ENCODE results near the gene PYDC2. TPM values are rescaled to one million over a fixed set of nuclear protein-coding genes. Genes with fewer than 3 reads are reported as not detected.
"Not testable (repeated sequence)": the region's sequence is repeated elsewhere in the genome, so short reads cannot be mapped to it uniquely, and the experiment has no call there.

Gene PYDC2
- total RNA-seq, 1 donor from 2014 or later: not detected

DNA sequence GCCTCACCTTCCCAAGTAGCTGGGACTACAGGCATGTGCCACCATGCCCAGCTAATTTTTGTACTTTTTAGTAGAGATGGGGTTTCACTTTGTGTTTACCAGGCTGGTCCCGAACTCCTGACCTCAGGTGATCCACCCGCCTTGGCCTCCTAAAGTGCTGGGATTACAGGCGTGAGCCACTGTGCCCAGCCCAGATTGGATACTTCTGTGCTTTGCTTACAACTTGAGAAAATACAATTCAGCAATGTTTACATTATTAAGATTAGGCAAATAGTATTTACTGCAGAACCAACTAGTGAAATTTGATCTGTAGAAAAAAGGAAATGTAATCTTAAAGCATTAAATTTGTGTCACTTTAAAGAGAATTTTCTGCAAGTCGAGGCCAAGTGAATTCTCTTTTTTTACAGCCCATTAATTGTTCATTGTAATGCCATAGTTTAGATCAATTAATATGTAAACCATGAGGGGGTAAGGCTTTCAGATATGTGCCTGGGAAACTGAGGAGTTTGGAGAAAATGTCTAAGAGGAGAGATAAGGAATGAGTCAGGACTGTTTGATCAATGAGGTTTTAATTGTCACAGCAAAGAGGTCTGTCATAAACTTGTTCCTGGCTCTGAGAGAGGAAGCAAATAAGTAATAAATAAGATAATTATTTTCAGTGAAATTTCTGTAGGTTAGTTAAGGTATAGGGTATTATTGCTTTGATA lies 15.3 kb downstream of the PYDC2 start:
- Mint-ChIP-seq H3K27me3 (ENCODE audit: low read depth) (no peaks in the 10 kb centered on the region), H3K9me3 (no peaks in the 10 kb centered on the region), H3K4me1 (peaks cover 5% of the 10 kb centered on the region), H3K27ac (no peak overlapping the region), H3K36me3 (no peaks in the 10 kb centered on the region), H3K4me3 (no peak overlapping the region)
- no peak for DNase-seq (ENCODE audit: low spot score in 2 of 2, unreplicated experiment in 2 of 2)
- TF ChIP-seq, protein P1, sequence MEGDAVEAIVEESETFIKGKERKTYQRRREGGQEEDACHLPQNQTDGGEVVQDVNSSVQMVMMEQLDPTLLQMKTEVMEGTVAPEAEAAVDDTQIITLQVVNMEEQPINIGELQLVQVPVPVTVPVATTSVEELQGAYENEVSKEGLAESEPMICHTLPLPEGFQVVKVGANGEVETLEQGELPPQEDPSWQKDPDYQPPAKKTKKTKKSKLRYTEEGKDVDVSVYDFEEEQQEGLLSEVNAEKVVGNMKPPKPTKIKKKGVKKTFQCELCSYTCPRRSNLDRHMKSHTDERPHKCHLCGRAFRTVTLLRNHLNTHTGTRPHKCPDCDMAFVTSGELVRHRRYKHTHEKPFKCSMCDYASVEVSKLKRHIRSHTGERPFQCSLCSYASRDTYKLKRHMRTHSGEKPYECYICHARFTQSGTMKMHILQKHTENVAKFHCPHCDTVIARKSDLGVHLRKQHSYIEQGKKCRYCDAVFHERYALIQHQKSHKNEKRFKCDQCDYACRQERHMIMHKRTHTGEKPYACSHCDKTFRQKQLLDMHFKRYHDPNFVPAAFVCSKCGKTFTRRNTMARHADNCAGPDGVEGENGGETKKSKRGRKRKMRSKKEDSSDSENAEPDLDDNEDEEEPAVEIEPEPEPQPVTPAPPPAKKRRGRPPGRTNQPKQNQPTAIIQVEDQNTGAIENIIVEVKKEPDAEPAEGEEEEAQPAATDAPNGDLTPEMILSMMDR (IDR thresholded peaks at IDR 0.05; ENCODE audit: unreplicated experiment): no peak

DNA sequence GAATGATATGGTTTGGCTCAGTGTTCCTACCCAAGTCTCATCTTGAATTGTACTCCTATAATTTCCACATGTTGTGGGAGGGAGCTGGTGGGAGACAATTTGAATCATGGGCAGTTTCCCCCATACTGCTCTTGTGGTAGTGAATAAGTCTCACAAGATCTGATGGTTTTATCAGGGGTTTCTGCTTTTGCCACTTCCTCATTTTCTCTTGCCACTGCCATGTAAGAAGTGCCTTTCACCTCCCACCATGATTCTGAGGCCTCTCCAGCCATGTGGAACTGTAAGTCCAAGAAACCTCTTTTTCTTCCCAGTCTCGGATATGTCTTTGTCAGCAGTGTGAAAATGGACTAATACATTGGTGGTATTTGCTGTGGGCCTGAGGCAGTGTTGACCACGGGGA lies 23.0 kb downstream of the PYDC2 start:
- not testable (repeated sequence) for H3K27ac Mint-ChIP-seq; H3K4me1 Mint-ChIP-seq; H3K27me3 Mint-ChIP-seq (ENCODE audit: low read depth)

DNA sequence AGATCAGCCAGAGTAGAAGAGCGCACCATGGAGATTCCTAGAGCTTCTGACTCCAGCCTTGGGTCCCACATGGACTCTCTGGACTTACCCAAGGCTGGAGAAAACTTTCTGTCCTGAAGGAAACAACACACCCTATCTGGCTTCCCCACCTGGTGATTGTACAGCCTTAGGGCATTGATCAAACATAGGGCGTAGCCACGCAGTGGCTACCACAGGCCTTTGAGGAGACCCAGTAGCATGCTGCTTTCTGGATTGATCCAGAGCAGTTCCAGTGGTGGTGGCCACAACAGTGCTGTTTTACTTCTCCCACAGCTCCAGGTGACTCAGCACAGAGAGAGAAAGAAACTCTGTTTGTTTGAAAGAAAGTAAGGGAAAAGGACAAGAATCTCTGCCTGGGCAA lies 23.5 kb downstream of the PYDC2 start:
- Mint-ChIP-seq H3K27ac (no peak overlapping the region), H3K27me3 (ENCODE audit: low read depth) (no peaks in the 10 kb centered on the region), H3K4me1 (no peaks in the 10 kb centered on the region), H3K4me3 (no peak overlapping the region), H3K9me3 (peaks cover 36% of the 10 kb centered on the region), H3K36me3 (no peaks in the 10 kb centered on the region)
- TF ChIP-seq, protein P1 (IDR thresholded peaks at IDR 0.05; ENCODE audit: unreplicated experiment): no peak
- DNase-seq (ENCODE audit: low spot score in 2 of 2, unreplicated experiment in 2 of 2): no peak

More for the DNA sequence above, 23.0 kb downstream of the PYDC2 start:
- H3K36me3 Mint-ChIP-seq; H3K4me3 Mint-ChIP-seq; DNase-seq (ENCODE audit: low spot score in 2 of 2, unreplicated experiment in 2 of 2): not testable (repeated sequence)
- peaks cover 36% of the 10 kb centered on the region for H3K9me3 Mint-ChIP-seq

DNA sequence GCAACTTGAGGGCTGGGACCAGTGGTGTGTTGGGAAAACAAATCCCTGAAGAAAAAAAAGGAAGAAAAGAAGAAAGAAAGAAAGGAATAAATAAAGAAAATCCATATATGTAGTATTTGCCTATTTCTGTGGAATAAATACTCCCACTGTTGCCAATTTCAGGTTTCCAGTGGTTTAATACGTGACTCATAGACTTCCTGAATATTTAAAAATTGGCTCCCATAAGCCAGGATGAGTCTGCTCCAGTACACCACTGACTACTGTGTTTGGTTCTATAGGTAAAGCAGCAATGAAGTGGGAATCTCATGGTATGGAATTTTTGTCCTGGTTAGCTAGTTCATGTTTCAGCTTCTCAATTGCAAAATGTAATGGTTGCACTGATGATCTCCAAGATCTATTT lies 31.6 kb downstream of the PYDC2 start:
- DNase-seq (ENCODE audit: low spot score in 2 of 2, unreplicated experiment in 2 of 2): no peak

DNA sequence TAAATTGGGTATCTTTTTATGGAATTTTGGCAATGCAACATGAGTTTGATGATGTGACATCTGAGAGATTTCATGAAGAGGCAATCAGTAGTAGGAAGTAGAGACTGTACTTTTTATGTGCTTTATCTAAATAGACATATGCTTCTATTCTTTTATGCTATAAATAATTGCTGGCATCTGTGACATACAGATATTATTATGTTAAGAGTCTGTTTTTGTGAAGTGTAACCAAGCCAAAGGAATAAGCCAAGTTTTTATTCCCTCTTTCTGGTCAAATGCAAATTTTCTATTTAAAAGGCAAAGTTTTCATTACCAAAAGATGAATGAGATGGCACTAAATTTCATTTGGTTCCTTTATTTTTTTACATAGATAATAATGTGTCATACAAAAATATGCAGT lies 32.4 kb downstream of the PYDC2 start:
- TF ChIP-seq, protein P1 (IDR thresholded peaks at IDR 0.05; ENCODE audit: unreplicated experiment): no peak
- Mint-ChIP-seq H3K9me3 (peaks cover 3% of the 10 kb centered on the region), H3K27ac (no peak overlapping the region), H3K27me3 (ENCODE audit: low read depth) (no peaks in the 10 kb centered on the region), H3K36me3 (no peaks in the 10 kb centered on the region), H3K4me3 (no peak overlapping the region), H3K4me1 (no peaks in the 10 kb centered on the region)
- DNase-seq (ENCODE audit: low spot score in 2 of 2, unreplicated experiment in 2 of 2): no peak

More for the DNA sequence above, 31.6 kb downstream of the PYDC2 start:
- no peaks in the 10 kb centered on the region for H3K36me3 Mint-ChIP-seq
- H3K9me3 Mint-ChIP-seq: peaks cover 9% of the 10 kb centered on the region
- no peak overlapping the region for H3K4me3 Mint-ChIP-seq
- TF ChIP-seq, protein P1 (IDR thresholded peaks at IDR 0.05; ENCODE audit: unreplicated experiment): no peak
- no peaks in the 10 kb centered on the region for H3K27me3 Mint-ChIP-seq (ENCODE audit: low read depth)
- no peak overlapping the region for H3K27ac Mint-ChIP-seq
- H3K4me1 Mint-ChIP-seq: no peaks in the 10 kb centered on the region

DNA sequence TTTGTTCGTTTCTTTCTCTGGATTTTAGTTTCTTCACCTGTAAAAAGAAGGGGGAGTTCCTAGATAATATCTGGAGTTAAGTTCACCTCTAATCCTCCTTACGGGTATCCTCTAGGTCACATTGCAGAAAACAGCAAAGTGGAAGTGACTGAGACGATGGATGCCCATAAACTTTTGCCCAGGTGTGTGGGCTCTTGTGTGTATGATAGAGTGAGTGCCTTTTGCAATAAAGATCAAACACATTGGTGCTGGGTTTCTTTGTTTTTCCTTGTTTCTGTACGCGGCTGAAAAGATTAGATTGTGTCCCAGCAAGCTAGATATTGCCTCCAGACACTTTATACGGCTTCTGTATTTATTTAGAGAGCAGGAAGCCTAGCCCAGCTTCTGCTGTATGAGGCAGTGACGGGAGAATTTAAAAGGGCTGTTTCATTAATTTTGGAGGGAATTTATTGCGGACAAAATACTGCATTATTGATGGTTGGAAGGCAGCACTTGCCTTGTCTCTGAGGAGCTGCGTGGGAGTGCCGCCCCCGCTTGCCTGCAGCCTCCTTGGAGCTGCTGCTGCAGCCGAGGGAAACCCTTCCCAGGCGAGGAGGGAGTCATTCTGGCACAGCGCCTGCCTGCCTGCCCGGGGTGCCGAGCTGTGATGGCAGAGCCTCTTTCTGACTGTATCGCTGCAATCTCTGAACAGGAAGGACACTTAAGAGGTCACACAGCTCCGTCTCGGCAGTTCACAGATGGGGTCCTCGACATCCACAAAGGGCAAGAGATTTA lies 38.5 kb downstream of the PYDC2 start:
- peak overlapping the region; percentile 37 for H3K4me3 Mint-ChIP-seq
- H3K27me3 Mint-ChIP-seq (ENCODE audit: low read depth): no peaks in the 10 kb centered on the region
- DNase-seq (ENCODE audit: low spot score in 2 of 2, unreplicated experiment in 2 of 2): peak; percentile 26 to 58
- no peaks in the 10 kb centered on the region for H3K9me3 Mint-ChIP-seq
- H3K36me3 Mint-ChIP-seq: no peaks in the 10 kb centered on the region
- peak overlapping the region; percentile 10 for H3K27ac Mint-ChIP-seq
- TF ChIP-seq, protein P1 (IDR thresholded peaks at IDR 0.05; ENCODE audit: unreplicated experiment): no peak
- H3K4me1 Mint-ChIP-seq: peaks cover 9% of the 10 kb centered on the region
